A673 (cell line): ENCODE results near the gene ESR2. TPM values are rescaled to one million over a fixed set of nuclear protein-coding genes. Genes with fewer than 3 reads are reported as not detected.

Source experiments
- BruUV-seq: library from RNA; stranded (reverse); fragments of 400-500 nt; replicated peaks from 2 replicates; lab custom pipeline; 2021; lab: Mats Ljungman, UMichigan
- CTCF ChIA-PET: fragments of 300-600 bp; sonication (Branson Sonifier 250); formaldehyde crosslinking; loops from one replicate; lab custom pipeline; 2022; ENCODE audit warnings: antibody characterized with exemption; lab: Charles Lee
- POLR2A ChIA-PET: fragments of 300-600 bp; sonication (Branson Sonifier 250); formaldehyde crosslinking; loops from one replicate; lab custom pipeline; 2022; ENCODE audit warnings: antibody characterized with exemption; ENCODE audit not compliant: low non-redundant PET; lab: Charles Lee
- DNase-seq: peaks from one replicate; pipeline ENCODE4 v3.0.0-alpha.2; 2015; ENCODE audit warnings: low spot score
- H3K27ac ChIP-seq: fragments of 200-600 bp; sonication (generic); 2 replicates; pipeline ENCODE4 v1.5.1; 2016; ENCODE audit warnings: mixed run types, low read depth, mild to moderate bottlenecking, mixed read lengths, antibody characterized with exemption, low read length; ENCODE audit not compliant: poor library complexity, severe bottlenecking
- H3K27me3 ChIP-seq: fragments of 200-600 bp; sonication (generic); replicated peaks from 2 replicates; pipeline ENCODE4 v1.6.1; 2017; ENCODE audit warnings: mixed run types, low read depth, mild to moderate bottlenecking, mixed read lengths, antibody characterized with exemption, low read length; ENCODE audit not compliant: insufficient read depth, poor library complexity
- H3K36me3 ChIP-seq: fragments of 200-600 bp; sonication (generic); 2 replicates; pipeline ENCODE4 v1.6.1; 2016; ENCODE audit warnings: mixed run types, mild to moderate bottlenecking, mixed read lengths, antibody characterized with exemption, low read length; ENCODE audit not compliant: insufficient read depth, poor library complexity, severe bottlenecking
- H3K4me1 ChIP-seq: fragments of 200-600 bp; sonication (generic); 2 replicates; pipeline ENCODE4 v1.6.1; 2017; ENCODE audit warnings: mixed run types, mild to moderate bottlenecking, mixed read lengths, antibody characterized with exemption, low read length; ENCODE audit not compliant: insufficient read depth, poor library complexity, severe bottlenecking
- H3K4me3 ChIP-seq: fragments of 200-600 bp; sonication (generic); 2 replicates; pipeline ENCODE4 v1.5.1; 2016; ENCODE audit warnings: low read depth, mixed run types, mild to moderate bottlenecking, mixed read lengths, low read length; ENCODE audit not compliant: poor library complexity, severe bottlenecking
- H3K9me3 ChIP-seq: fragments of 200-600 bp; sonication (generic); 2 replicates; pipeline ENCODE4 v1.6.1; 2016; ENCODE audit warnings: mixed run types, low read depth, mild to moderate bottlenecking, mixed read lengths, antibody characterized with exemption, low read length; ENCODE audit not compliant: poor library complexity, severe bottlenecking
- CTCF ChIP-seq: fragments of 300-800, 200-600 bp; sonication (generic); conservative IDR thresholded peaks from 2 replicates; pipeline ENCODE4 v1.5.1; 2017; ENCODE audit warnings: low read depth, mild to moderate bottlenecking, antibody characterized with exemption, low read length, moderate library complexity, mixed read lengths
- EZH2 ChIP-seq: fragments of 200-600 bp; sonication (generic); IDR thresholded peaks from 2 replicates; pipeline ENCODE4 v1.6.1; 2017; ENCODE audit warnings: borderline replicate concordance, low read depth, mild to moderate bottlenecking, mixed read lengths, antibody characterized with exemption, low read length; ENCODE audit not compliant: poor library complexity, severe bottlenecking
- intact Hi-C: fragments of 100-400 bp; cut with micrococcal nuclease; formaldehyde crosslinking; loops from one replicate; pipeline ENCODE4 v1.10.0; 2022; ENCODE audit not compliant: unreplicated experiment
- total RNA-seq: library from RNA; stranded (reverse); gene quantifications from 2 replicates; pipeline ENCODE4 v1.2.3, GENCODE V29; 2021

ESR2 gene
- total RNA-seq, 1 experiment from 2014 or later, result 0.71 TPM

GRCh38 chr14:64178814-64179213 lies 115.4 kb downstream of the ESR2 start:
- DNase-seq, result no peak
- POLR2A ChIA-PET, result no interaction called here
- CTCF ChIA-PET, result no interaction called here
- H3K4me3 ChIP-seq, result no peak overlapping the region
- no peaks in the 10 kb centered on the region for H3K4me1 ChIP-seq
- no TSS peak for BruUV-seq
- TF ChIP-seq CTCF (no peak), EZH2 (no peak)
- H3K36me3 ChIP-seq, result peaks cover 6% of the 10 kb centered on the region
- no peak overlapping the region for H3K27ac ChIP-seq
- no peaks in the 10 kb centered on the region for H3K27me3 ChIP-seq
- intact Hi-C loops, result no loop called here
- no peaks in the 10 kb centered on the region for H3K9me3 ChIP-seq

GRCh38 chr14:64176330-64176729 lies 117.8 kb downstream of the ESR2 start:
- no TSS peak for BruUV-seq
- intact Hi-C loops, result no loop called here
- no peaks in the 10 kb centered on the region for H3K4me1 ChIP-seq
- H3K27me3 ChIP-seq, result no peaks in the 10 kb centered on the region
- no peak overlapping the region for H3K27ac ChIP-seq
- no peak for DNase-seq
- CTCF ChIA-PET, result no interaction called here
- H3K36me3 ChIP-seq, result peaks cover 6% of the 10 kb centered on the region
- no peaks in the 10 kb centered on the region for H3K9me3 ChIP-seq
- H3K4me3 ChIP-seq, result no peak overlapping the region
- TF ChIP-seq EZH2, result no peak
- no peak for TF ChIP-seq CTCF
- POLR2A ChIA-PET, result no interaction called here

GRCh38 chr14:64174922-64175782 lies 119.0 kb downstream of the ESR2 start:
- peaks cover 6% of the 10 kb centered on the region for H3K36me3 ChIP-seq
- H3K4me3 ChIP-seq, result no peak overlapping the region
- POLR2A ChIA-PET, result no interaction called here
- no peak overlapping the region for H3K27ac ChIP-seq
- no peaks in the 10 kb centered on the region for H3K9me3 ChIP-seq
- H3K4me1 ChIP-seq, result no peaks in the 10 kb centered on the region
- CTCF ChIA-PET, result no interaction called here
- intact Hi-C loops, result no loop called here
- no peaks in the 10 kb centered on the region for H3K27me3 ChIP-seq
- DNase-seq, result no peak
- no TSS peak for BruUV-seq
- no peak for TF ChIP-seq CTCF
- TF ChIP-seq EZH2, result no peak
